HG03432 (cell line): Measurements from ENCODE around the gene IFT57.
"Not testable (repeated sequence)": the region's sequence is repeated elsewhere in the genome, so short reads cannot be mapped to it uniquely, and the experiment has no call there.

Experiments
- ATAC-seq: cut with Tn5 transposase; IDR thresholded peaks from one replicate; pipeline ENCODE4 v1.9.1; 2021; ENCODE audit warnings: mild to moderate bottlenecking, moderate library complexity; ENCODE audit not compliant: unreplicated experiment

The IFT57 gene

GRCh38 chr3:108221911-108222852 lies at the start of gene IFT57:
Gene IFT57, minus strand, starts transcription at chr3:108222424. Its CDS starts 102 bp downstream, at chr3:108222322.
- ATAC-seq = peak; percentile 96

GRCh38 chr3:108271626-108272025 lies 49.4 kb upstream of the IFT57 start:
- no peak for ATAC-seq

DNA sequence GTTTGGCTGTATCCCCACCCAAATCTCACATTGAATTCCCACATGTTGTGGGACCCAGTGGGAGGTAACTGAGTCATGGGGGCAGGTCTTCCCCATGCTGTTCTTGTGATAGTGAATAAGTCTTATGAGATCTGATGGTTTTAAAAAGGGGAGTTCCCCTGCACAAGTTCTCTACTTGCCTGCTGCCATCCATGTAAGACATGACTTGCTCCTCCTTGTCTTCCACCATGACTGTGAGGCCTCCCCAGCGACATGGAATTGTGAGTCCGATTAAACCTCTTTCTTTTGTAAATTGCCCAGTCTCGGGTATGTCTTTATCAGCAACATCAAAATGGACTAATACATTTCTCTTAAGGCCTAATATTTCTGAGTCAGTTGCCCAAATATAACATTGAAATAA lies 46.0 kb upstream of the IFT57 start:
- not testable (repeated sequence) for ATAC-seq

DNA sequence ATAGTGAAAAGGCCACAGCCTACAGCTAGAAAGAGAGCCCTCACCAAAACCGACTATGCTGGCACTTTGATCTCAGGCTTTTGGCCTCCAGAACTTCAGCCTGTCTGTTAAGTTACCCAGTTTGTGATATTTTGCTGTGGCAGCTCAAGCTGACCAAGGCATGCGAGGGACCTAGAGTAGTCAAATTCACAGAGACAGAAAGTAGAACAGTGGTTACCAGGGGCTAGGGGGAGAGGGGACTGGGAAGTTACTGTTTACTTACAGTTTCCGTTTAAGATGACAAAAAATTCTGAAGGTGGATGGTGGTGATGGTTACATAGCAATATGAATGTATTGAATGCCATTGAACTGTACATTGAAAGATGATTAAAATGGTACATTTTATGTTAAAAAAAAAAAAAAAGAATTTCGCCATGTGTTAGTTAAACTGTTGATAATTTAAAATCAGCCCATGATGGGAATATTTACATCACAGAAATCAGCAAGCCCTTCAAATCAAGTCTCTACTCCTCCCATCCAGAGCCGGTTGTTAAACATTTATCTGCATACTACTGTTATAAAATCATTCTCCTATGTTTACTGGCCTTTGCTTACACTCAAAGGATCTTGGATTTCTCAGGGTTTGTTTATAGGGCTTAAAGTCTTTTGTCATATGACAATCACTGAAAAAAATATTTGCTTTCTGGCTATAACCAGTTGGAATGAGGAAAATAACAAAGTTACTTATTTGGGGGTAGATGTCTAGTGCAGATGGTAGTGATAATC lies 42.5 kb upstream of the IFT57 start:
- ATAC-seq = peak; percentile 91

DNA sequence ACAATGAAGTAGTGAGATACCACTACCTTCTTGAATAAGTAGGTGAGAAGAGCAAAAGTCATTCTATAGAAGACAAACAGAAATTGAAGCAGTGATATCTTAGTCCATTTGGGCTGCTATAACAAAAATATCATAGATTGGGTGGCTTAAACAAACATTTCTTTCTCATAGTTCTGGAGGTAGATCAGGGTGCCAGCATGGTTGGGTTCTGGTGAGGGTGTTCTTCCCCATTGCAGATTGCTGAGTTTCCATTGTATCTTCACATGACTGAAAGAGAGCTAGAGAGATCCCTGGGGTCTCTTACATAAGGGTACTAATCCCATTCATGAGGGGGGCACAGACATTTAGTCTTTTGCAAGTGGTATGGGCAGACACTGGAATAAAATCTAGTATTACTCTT lies 32.9 kb upstream of the IFT57 start:
- ATAC-seq = no peak

DNA sequence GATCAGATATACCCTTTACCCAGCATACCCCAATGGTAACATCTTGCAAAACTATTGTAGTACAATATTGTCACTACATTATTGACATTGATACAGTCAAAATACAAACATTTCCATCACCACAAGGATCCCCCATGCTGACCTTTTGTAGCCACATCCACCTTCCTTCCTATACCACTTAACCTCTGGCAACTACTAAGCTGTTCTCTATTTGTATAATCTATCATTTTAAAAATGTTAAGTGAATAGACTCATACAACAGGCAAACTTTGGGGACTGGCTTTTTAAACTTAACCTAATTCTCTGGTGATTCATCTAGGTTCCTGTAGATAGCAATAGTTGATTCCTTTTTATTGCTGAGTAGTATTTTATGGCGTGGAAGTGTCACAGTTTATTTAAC lies 29.6 kb upstream of the IFT57 start:
- ATAC-seq = no peak

DNA sequence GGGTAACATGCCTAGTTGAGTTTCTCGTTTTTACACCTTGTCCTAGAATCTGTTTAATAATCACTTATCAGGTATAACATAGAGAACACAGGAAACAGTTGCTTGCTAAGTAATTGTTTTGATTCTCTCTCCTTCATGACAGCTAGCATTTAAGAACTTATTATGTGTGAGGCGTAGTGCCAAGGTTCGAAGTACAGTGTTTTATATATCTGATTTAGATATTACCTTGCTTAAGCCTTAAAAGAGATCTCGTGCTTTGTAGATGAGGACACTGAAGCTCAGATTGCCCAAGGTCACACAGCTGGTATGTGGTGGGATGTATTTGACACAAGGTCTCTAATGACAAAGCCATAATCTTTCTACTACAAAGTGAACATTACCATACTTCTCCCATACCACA lies 29.0 kb upstream of the IFT57 start:
- no peak for ATAC-seq

DNA sequence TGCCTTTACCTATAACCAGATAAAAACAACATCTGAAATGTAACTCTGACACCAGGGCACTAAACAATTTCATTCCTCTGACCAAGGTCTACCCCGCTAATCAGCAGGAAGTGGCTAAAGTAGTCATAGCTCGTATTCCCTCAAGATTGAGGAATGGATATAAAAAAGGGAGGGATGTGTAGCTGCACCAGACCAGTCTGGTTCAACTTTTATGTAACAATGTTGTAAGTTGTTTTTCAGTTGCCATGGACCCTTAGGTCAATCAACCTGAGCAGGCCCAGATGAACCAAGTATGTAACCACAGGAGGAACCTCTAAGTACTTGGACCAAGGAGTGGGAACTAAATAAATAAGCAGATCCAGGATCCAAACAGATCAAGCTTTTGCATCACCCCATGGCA lies 28.4 kb upstream of the IFT57 start:
- ATAC-seq = no peak

- no peak for ATAC-seq
Measured at GRCh38 chr3:108243243-108243642, 21.0 kb upstream of the IFT57 start.

- no peak for ATAC-seq
Measured at GRCh38 chr3:108242776-108243175, 20.6 kb upstream of the IFT57 start.

GRCh38 chr3:108241721-108242120 lies 19.5 kb upstream of the IFT57 start:
- no peak for ATAC-seq

DNA sequence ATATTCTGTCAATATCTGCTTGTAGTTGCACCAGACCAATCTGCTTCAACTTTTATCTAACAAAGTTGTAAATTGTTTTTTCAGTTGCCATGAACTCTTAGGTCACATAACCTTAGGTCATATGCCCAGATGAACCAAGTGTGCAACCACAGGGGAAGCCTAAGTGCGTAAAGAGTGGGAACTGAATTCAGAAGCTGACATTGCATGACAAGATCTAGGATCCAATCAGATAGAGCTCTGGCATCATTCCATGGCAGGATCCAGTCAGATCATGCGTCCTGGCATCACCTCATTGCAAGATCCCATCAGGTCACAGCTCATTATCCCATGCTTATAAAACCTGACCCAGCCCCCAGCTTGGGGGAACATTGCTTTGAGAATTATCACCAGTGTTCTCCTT lies 18.9 kb upstream of the IFT57 start:
- ATAC-seq = no peak

DNA sequence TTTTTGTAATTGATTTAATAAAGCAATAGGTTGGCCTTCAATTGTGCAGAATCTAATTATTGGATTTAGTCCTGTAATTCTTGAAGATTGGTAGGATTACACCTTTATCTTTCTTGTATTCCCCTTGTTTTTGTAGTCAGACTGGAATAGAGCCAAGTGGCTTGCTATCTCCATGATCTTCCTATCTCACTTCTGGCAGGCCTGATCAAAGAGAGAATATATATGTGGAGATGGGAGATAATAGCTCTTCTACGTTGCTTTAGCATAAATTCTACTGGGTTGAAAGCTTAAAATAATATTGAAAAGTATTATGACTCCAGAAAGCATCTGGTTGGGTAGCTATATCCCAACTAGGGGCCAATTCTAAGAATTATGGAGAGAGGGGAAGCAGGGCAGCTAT lies 16.9 kb upstream of the IFT57 start:
- no peak for ATAC-seq

DNA sequence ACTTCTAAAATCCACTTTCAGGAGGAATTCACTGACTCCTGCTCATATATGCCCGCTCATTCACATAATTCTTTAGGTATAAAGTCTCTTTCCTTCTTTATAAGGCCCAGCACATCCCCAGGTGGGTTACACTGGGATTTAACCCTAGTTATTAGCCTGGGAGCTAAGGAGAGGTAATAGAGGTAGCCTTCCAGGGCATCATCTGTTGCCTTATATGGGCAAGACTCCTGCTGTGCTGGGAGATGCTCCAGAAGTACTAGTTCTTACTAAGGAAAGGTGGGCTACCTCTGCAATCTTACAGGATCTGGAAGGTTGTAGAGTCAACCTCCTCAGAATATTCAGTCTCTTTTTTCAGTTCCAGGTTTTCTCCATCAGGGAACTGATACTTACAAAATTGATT lies 13.1 kb upstream of the IFT57 start:
- no peak for ATAC-seq

DNA sequence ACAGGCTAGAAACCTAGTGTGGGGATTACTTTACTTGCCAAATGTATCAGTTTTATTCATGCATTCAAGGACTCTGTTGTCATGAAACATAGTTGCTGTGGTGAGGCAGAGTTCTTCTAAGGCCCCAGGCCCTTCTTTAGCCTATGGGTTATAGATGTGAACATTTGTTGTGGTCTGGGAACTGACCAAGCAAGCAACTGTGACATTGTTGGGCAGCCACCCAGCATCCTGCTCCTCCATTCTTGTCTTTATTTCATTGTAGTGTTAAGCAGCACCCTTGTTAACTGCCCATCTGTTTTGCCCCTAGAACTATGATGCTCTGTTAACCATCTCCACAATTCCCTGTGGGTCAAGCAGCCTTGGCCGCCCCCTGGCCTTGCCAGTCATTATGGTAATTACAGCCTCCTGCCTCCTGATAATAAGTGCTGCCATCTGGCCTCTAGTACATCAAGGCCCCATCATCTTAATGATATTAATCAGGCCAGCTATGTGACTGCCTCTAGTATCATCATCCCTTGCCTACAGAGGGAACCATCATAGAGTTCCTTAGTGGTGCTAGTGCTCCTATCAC lies 12.2 kb upstream of the IFT57 start:
- no peak for ATAC-seq

DNA sequence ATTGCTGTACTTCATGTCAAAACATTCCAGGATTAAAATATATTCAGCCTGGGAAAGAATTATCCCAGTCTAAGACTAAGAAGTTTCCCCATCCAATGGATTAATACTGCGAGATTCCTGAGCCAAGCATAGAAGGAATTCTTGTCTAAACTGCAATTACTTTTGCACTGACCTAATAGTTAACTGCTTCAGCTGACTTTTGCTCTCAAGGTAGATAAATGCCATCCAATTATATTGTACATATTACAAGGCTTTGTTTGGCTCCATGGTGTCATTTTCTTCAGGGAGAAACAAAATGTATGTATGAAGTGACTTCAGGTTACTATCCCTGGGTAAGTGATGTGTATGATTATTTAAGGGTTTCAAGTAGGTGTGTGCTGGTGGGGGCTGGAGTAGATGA lies 6.1 kb upstream of the IFT57 start:
- ATAC-seq = no peak

GRCh38 chr3:108227131-108227530 lies 4.9 kb upstream of the IFT57 start:
- ATAC-seq = no peak

DNA sequence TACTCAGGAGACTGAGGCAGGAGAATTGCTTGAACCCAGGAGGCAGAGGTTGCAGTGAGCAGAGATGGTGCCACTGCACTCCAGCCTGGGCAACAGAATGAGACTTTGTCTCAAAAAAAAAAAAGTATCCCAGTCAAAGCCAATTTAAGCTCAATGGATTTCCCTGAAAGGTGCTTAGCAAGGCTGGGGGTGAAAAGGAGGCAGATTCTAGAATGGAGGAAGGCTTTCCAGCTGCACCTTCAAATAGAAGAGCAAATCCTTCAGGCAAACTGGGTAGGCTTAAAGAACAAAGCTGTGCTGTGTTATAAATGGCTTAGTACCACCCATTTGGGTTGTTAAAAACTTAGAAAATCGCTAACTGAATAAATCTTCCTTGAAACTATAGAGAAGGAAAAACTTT lies 3.0 kb upstream of the IFT57 start:
- ATAC-seq = no peak

GRCh38 chr3:108223928-108224327 lies 1.7 kb upstream of the IFT57 start:
- ATAC-seq = no peak

DNA sequence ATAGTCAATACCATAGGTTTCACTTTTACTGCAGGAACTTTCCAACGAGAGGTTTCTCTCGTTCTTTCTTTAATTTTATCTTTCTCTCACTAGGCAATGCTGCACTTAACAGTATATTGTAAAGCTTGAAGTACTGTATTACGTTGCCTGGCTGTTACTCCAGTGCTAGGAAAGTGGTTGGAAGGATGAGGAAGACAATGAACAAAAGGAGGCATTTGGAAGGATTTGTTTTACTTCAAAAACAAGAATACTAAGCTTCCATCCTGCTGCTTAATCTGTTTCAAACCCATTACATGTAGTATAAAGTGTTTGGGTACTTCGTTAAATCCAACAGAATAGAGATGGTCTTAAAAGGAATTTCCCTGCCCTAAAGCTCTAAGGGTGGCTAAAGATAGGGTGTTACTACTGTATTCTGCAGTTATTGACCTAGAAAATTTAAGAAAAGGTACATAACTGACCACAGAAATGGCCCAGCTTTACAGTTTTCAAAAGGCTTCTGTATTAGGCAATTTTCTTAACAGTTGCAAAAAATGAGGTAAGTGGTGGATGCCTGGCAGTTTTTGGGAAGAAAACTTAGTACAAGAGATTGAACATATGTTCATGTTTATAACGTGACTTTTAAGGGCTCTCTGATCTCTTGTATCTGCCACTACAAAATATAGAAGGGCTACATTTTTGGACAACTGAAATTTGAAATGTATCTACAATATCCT lies 785 bp upstream of the IFT57 start:
- ATAC-seq = no peak

GRCh38 chr3:108221393-108221792 lies 831 bp downstream of the IFT57 start:
- ATAC-seq = no peak
